Caco-2 (cell line): Measurements from ENCODE around the gene ANK3. TPM values are rescaled to one million over a fixed set of nuclear protein-coding genes. Genes with fewer than 3 reads are reported as not detected.

ENCODE experiments used
- BruUV-seq: library from RNA; stranded (reverse); fragments of 400-500 nt; replicated peaks from 2 replicates; lab custom pipeline; 2021; lab: Mats Ljungman, UMichigan
- CTCF ChIA-PET: fragments of 300-600 bp; sonication (Branson Sonifier 250); formaldehyde crosslinking; loops from one replicate; lab custom pipeline; 2022; ENCODE audit warnings: antibody characterized with exemption; lab: Charles Lee
- POLR2A ChIA-PET: fragments of 300-600 bp; sonication (Branson Sonifier 250); formaldehyde crosslinking; loops from one replicate; lab custom pipeline; 2022; ENCODE audit warnings: antibody characterized with exemption; lab: Charles Lee
- DNase-seq, 2 experiments: peaks; one replicate each; pipeline versions ENCODE4 v3.0.0 to v3.0.0-alpha.2; 2020 to 2022
- H3K27me3 ChIP-seq: replicated peaks from 2 replicates; pipeline ENCODE4 v1.6.0; 2011; ENCODE audit warnings: low read length; ENCODE audit not compliant: control insufficient read depth, insufficient read depth
- H3K36me3 ChIP-seq: 2 replicates; pipeline ENCODE4 v1.5.1; 2011; ENCODE audit warnings: low read length; ENCODE audit not compliant: control insufficient read depth, insufficient read depth
- H3K4me1 ChIP-seq: fragments of 250-450 bp; sonication (Bioruptor Pico); 2 replicates; pipeline ENCODE4 v1.5.1; 2020; ENCODE audit warnings: mild to moderate bottlenecking
- H3K4me3 ChIP-seq: 2 replicates; pipeline ENCODE4 v1.5.1; 2011; ENCODE audit warnings: low read depth, mild to moderate bottlenecking, control low read depth, low read length
- H3K9me3 ChIP-seq: fragments of 250-450 bp; sonication (Bioruptor Pico); 2 replicates; pipeline ENCODE4 v1.5.1; 2020; ENCODE audit warnings: mild to moderate bottlenecking, moderate library complexity
- H3K27ac Mint-ChIP-seq: one replicate; pipeline ENCODE4 v1.8.0; 2022; ENCODE audit warnings: mixed read lengths; ENCODE audit not compliant: unreplicated experiment
- H3K27me3 Mint-ChIP-seq: one replicate; pipeline ENCODE4 v1.8.0; 2022; ENCODE audit warnings: mixed read lengths; ENCODE audit not compliant: insufficient read depth, unreplicated experiment
- H3K36me3 Mint-ChIP-seq: one replicate; pipeline ENCODE4 v1.8.0; 2022; ENCODE audit warnings: mild to moderate bottlenecking, mixed read lengths; ENCODE audit not compliant: insufficient read depth, unreplicated experiment
- H3K4me1 Mint-ChIP-seq: one replicate; pipeline ENCODE4 v1.8.0; 2022; ENCODE audit warnings: low read depth, mixed read lengths; ENCODE audit not compliant: unreplicated experiment
- H3K4me3 Mint-ChIP-seq: one replicate; pipeline ENCODE4 v1.8.0; 2022; ENCODE audit warnings: mild to moderate bottlenecking, moderate library complexity, mixed read lengths; ENCODE audit not compliant: unreplicated experiment
- H3K9me3 Mint-ChIP-seq: one replicate; pipeline ENCODE4 v1.8.0; 2022; ENCODE audit warnings: mixed read lengths; ENCODE audit not compliant: unreplicated experiment
- intact Hi-C: fragments of 100-400 bp; cut with micrococcal nuclease; formaldehyde crosslinking; loops from one replicate; pipeline ENCODE4 v1.10.0; 2022; ENCODE audit not compliant: unreplicated experiment
- total RNA-seq: library from RNA; stranded (reverse); gene quantifications from 2 replicates; pipeline ENCODE4 v1.2.3, GENCODE V29; 2022
- TF ChIP-seq, protein P1 (sequence below), 2 experiments: fragments of 200-600 bp in 1 of 2; IDR thresholded peaks; 1 replicate in 1 of 2; 2 replicates in 1 of 2; pipeline versions ENCODE4 v1.5.1 to v1.8.0; 2011 to 2022; ENCODE audit warnings: antibody characterized with exemption in 1 of 2, control low read depth in 1 of 2, inconsistent platforms in 1 of 2, low read depth in 1 of 2, low read length in 1 of 2, mild to moderate bottlenecking in 1 of 2, moderate library complexity in 1 of 2; ENCODE audit not compliant: insufficient read depth in 1 of 2, severe bottlenecking in 1 of 2, unreplicated experiment in 1 of 2

The ANK3 gene
- total RNA-seq, 1 experiment from 2014 or later = 46.7 TPM

DNA sequence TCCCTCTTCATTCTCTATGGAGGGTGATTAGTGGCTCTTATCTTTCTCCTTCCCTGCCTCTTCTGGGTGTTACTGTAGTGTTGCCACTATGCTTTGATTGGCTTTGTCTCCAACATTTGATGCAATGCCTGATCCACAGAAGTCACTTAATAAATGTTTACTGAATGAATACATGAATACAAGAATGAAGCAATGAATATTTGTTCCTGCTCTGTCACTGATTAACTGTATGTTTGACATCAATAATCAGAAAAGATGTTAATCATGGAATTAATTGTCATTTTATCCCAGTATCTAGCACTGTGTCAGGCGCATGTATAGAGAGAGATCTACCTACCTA, 4.3 kb downstream of the ANK3 start:
- CTCF ChIA-PET = no interaction called here
- no peak overlapping the region for H3K4me3 ChIP-seq

DNA sequence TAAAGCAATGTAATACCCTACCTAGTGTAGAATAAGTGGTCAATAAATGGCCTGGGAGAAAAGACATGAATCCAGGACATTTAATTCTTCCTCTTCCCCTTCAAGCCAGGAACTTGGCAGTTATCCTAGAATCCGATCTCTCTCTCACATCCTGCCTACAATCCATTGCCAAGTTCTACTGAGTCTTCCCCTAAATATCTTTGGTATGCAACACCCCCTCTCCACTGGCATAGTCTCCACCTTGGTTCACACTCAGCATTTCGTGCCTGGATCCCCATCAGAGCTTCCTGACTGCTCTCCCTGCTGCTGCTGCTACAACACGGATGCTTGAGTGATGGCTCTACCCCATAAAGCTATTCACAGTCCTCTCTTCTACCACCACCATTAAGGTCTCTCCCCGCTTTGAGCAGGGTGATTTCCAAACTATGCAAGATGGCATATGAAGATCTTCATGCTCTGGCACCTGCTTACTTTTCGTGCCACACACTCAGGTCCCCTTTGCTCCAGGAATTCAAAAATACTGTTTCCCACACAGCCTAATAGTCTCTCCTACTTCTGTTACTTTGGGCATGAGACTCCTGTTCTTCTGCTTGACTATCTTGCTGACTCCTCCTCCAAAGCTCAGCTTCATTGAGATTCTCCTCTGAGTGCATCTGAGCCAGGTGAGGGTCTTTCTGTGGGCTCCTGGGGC, 4.8 kb downstream of the ANK3 start:
- no peaks in the 10 kb centered on the region for H3K4me1 ChIP-seq
- no peak overlapping the region for H3K4me3 ChIP-seq
- CTCF ChIA-PET = no interaction called here
- peaks cover 7% of the 10 kb centered on the region for H3K4me1 Mint-ChIP-seq
- H3K4me3 Mint-ChIP-seq = no peak overlapping the region
- no peak overlapping the region for H3K27ac Mint-ChIP-seq
- no peaks in the 10 kb centered on the region for H3K9me3 ChIP-seq
- H3K27me3 ChIP-seq = no peaks in the 10 kb centered on the region
- H3K36me3 ChIP-seq = no peaks in the 10 kb centered on the region
- H3K27me3 Mint-ChIP-seq = no peaks in the 10 kb centered on the region
- intact Hi-C loops = no loop called here
- H3K9me3 Mint-ChIP-seq = no peaks in the 10 kb centered on the region
- TF ChIP-seq, protein P1, sequence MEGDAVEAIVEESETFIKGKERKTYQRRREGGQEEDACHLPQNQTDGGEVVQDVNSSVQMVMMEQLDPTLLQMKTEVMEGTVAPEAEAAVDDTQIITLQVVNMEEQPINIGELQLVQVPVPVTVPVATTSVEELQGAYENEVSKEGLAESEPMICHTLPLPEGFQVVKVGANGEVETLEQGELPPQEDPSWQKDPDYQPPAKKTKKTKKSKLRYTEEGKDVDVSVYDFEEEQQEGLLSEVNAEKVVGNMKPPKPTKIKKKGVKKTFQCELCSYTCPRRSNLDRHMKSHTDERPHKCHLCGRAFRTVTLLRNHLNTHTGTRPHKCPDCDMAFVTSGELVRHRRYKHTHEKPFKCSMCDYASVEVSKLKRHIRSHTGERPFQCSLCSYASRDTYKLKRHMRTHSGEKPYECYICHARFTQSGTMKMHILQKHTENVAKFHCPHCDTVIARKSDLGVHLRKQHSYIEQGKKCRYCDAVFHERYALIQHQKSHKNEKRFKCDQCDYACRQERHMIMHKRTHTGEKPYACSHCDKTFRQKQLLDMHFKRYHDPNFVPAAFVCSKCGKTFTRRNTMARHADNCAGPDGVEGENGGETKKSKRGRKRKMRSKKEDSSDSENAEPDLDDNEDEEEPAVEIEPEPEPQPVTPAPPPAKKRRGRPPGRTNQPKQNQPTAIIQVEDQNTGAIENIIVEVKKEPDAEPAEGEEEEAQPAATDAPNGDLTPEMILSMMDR (IDR thresholded peaks at IDR 0.05; ENCODE audit: insufficient read depth in 1 of 2, low read depth in 1 of 2, low read length in 1 of 2, severe bottlenecking in 1 of 2, unreplicated experiment in 1 of 2) = no peak
- no peak for DNase-seq
- BruUV-seq = no TSS peak
- no peaks in the 10 kb centered on the region for H3K36me3 Mint-ChIP-seq
- POLR2A ChIA-PET = no interaction called here

More for the DNA sequence above, 4.3 kb downstream of the ANK3 start:
- Mint-ChIP-seq H3K27me3 (no peaks in the 10 kb centered on the region), H3K36me3 (no peaks in the 10 kb centered on the region), H3K4me3 (no peak overlapping the region), H3K4me1 (peaks cover 7% of the 10 kb centered on the region), H3K9me3 (no peaks in the 10 kb centered on the region), H3K27ac (no peak overlapping the region)
- BruUV-seq = no TSS peak
- TF ChIP-seq, protein P1 (IDR thresholded peaks at IDR 0.05; ENCODE audit: insufficient read depth in 1 of 2, low read depth in 1 of 2, low read length in 1 of 2, severe bottlenecking in 1 of 2, unreplicated experiment in 1 of 2) = no peak
- intact Hi-C loops = no loop called here
- Histone ChIP-seq H3K4me1 (no peaks in the 10 kb centered on the region), H3K9me3 (no peaks in the 10 kb centered on the region), H3K36me3 (no peaks in the 10 kb centered on the region), H3K27me3 (no peaks in the 10 kb centered on the region)
- POLR2A ChIA-PET = no interaction called here
- DNase-seq = no peak

- CTCF ChIA-PET = interaction anchor here (1.1 kb wide), 1 partner anchor 48 kb away, joined by 3 read pairs; no protein-coding TSS in a partner anchor
- H3K9me3 ChIP-seq = no peaks in the 10 kb centered on the region
- Mint-ChIP-seq H3K4me1 (peaks cover 1% of the 10 kb centered on the region), H3K27ac (no peak overlapping the region), H3K27me3 (no peaks in the 10 kb centered on the region), H3K36me3 (no peaks in the 10 kb centered on the region), H3K9me3 (no peaks in the 10 kb centered on the region), H3K4me3 (no peak overlapping the region)
- TF ChIP-seq, protein P1 (IDR thresholded peaks at IDR 0.05; ENCODE audit: insufficient read depth in 1 of 2, low read depth in 1 of 2, low read length in 1 of 2, severe bottlenecking in 1 of 2, unreplicated experiment in 1 of 2) = no peak
- DNase-seq = no peak
- POLR2A ChIA-PET = no interaction called here
- BruUV-seq = no TSS peak
- no peak overlapping the region for H3K4me3 ChIP-seq
- no peaks in the 10 kb centered on the region for H3K4me1 ChIP-seq
- no peaks in the 10 kb centered on the region for H3K27me3 ChIP-seq
- intact Hi-C loops = no loop called here
- H3K36me3 ChIP-seq = no peaks in the 10 kb centered on the region
Measured at GRCh38 chr10:60384011-60384410, 5.7 kb downstream of the ANK3 start.
